ENCODE results near the gene CHRM2.

- TF ChIP-seq, protein P1, sequence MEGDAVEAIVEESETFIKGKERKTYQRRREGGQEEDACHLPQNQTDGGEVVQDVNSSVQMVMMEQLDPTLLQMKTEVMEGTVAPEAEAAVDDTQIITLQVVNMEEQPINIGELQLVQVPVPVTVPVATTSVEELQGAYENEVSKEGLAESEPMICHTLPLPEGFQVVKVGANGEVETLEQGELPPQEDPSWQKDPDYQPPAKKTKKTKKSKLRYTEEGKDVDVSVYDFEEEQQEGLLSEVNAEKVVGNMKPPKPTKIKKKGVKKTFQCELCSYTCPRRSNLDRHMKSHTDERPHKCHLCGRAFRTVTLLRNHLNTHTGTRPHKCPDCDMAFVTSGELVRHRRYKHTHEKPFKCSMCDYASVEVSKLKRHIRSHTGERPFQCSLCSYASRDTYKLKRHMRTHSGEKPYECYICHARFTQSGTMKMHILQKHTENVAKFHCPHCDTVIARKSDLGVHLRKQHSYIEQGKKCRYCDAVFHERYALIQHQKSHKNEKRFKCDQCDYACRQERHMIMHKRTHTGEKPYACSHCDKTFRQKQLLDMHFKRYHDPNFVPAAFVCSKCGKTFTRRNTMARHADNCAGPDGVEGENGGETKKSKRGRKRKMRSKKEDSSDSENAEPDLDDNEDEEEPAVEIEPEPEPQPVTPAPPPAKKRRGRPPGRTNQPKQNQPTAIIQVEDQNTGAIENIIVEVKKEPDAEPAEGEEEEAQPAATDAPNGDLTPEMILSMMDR (conservative IDR thresholded peaks at IDR 0.05 in 1 of 2, IDR thresholded peaks at IDR 0.05 in 1 of 2; ENCODE audit: low read depth in 1 of 2, low read length in 2 of 2) = no peak
- no peak for TF ChIP-seq EZH2 (IDR thresholded peaks at IDR 0.05; ENCODE audit: low read length, missing control alignments)
These were observed 168.3 kb downstream of the CHRM2 start for GRCh38 chr7:137036768-137037167.
